Esophagus squamous epithelium (tissue), 4 donors: ENCODE measurements around the gene CSNK1G2.

Experiments used
- POLR2A ChIP-seq, 4 donors: fragments of 450-650 bp; IDR thresholded peaks; one replicate each; pipeline ENCODE4 v1.6.1; 2017; ENCODE audit warnings: antibody characterized with exemption in 4 of 4, mild to moderate bottlenecking in 4 of 4, moderate library complexity in 3 of 4
- TF ChIP-seq, protein P1 (sequence below), 6 experiments: fragments of 450-650 bp in 4 of 6; fragments of 200-600 bp in 2 of 6; sonication (generic) in 2 of 6; IDR thresholded peaks; one replicate each; pipeline ENCODE4 v1.5.1; 2016 to 2019; ENCODE audit warnings: antibody characterized with exemption in 6 of 6, mild to moderate bottlenecking in 4 of 6, moderate library complexity in 4 of 6

DNA sequence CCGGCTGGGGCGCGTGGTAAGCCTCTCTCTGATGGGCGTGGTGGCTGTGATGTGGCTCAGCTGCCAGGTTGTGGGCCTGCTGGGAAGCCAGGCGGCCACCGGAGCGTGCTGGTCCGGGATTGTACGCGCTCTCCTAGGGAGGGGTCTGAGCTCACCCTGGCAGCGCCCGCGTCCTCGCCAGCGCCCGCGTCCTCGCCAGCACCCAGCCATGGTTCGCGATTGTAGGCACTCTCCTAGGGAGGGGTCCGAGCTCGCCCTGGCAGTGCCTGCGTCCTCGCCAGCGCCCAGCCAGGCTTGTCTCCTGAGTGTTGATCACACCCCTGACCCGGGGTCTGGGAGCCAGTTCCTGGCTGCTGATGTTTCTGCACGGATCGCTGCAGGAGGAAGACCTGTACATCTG, 22.0 kb upstream of the CSNK1G2 start:
- TF ChIP-seq, protein P1, sequence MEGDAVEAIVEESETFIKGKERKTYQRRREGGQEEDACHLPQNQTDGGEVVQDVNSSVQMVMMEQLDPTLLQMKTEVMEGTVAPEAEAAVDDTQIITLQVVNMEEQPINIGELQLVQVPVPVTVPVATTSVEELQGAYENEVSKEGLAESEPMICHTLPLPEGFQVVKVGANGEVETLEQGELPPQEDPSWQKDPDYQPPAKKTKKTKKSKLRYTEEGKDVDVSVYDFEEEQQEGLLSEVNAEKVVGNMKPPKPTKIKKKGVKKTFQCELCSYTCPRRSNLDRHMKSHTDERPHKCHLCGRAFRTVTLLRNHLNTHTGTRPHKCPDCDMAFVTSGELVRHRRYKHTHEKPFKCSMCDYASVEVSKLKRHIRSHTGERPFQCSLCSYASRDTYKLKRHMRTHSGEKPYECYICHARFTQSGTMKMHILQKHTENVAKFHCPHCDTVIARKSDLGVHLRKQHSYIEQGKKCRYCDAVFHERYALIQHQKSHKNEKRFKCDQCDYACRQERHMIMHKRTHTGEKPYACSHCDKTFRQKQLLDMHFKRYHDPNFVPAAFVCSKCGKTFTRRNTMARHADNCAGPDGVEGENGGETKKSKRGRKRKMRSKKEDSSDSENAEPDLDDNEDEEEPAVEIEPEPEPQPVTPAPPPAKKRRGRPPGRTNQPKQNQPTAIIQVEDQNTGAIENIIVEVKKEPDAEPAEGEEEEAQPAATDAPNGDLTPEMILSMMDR (IDR thresholded peaks at IDR 0.05) = no peak
- TF ChIP-seq POLR2A (IDR thresholded peaks at IDR 0.05) = no peak
